HCT116 (cell line): ENCODE measurements around the gene NF2. TPM values are rescaled to one million over a fixed set of nuclear protein-coding genes. Genes with fewer than 3 reads are reported as not detected.

Experiments
- ATAC-seq: fragments of 200-7000 bp; cut with Tn5 transposase; 2 replicates; pipeline ENCODE4 v1.9.1; 2020; ENCODE audit warnings: mild to moderate bottlenecking, moderate library complexity
- BruUV-seq: library from RNA; stranded (reverse); fragments of 400-500 nt; replicated peaks from 2 replicates; lab custom pipeline; 2021; lab: Mats Ljungman, UMichigan
- CTCF ChIA-PET: fragments of 300-600 bp; sonication (Branson Sonifier 250); formaldehyde crosslinking; loops from one replicate; lab custom pipeline; 2021; ENCODE audit warnings: antibody characterized with exemption; lab: Charles Lee
- POLR2A ChIA-PET: fragments of 300-600, 350-600 bp; sonication (Branson Sonifier 250); formaldehyde crosslinking; loops from one replicate; lab custom pipeline; 2021; ENCODE audit warnings: antibody characterized with exemption; lab: Charles Lee
- RAD21 ChIA-PET, 2 experiments: fragments of 300-600 bp; sonication (Branson Sonifier 250); formaldehyde crosslinking; loops; one replicate each; lab custom pipeline; 2023; ENCODE audit warnings: low total read pairs in 2 of 2; ENCODE audit not compliant: uncharacterized antibody in 2 of 2, unreplicated experiment in 2 of 2, low non-redundant PET in 1 of 2; lab: Charles Lee
- DNase-seq: peaks from one replicate; pipeline ENCODE4 v3.0.0-alpha.2; 2010; ENCODE audit warnings: low read depth, low spot score
- H2AFZ ChIP-seq: fragments of 200-600 bp; shearing (Covaris generic), sonication (generic); 2 replicates; pipeline ENCODE4 v1.6.1; 2017; ENCODE audit warnings: low read depth, mixed run types, mixed read lengths, antibody characterized with exemption, low read length; ENCODE audit not compliant: poor library complexity, severe bottlenecking
- H3K27ac ChIP-seq: 2 replicates; pipeline ENCODE4 v1.5.1; 2012; ENCODE audit warnings: low read depth, low read length
- H3K27me3 ChIP-seq: fragments of 200-600 bp; sonication (generic); 2 replicates; pipeline ENCODE4 v1.6.1; 2016; ENCODE audit warnings: mixed run types, low read length, mixed read lengths; ENCODE audit not compliant: insufficient read depth
- H3K36me3 ChIP-seq, 2 experiments: fragments of 200-500 bp in 1 of 2; fragments of 200-600 bp in 1 of 2; sonication (Bioruptor generic) in 1 of 2; sonication (generic) in 1 of 2; 2 replicates each; pipeline versions ENCODE4 v1.5.1 to v1.6.1; 2014 to 2016; ENCODE audit warnings: low read length in 2 of 2, inconsistent platforms in 1 of 2, mixed read lengths in 1 of 2, mixed run types in 1 of 2; ENCODE audit not compliant: insufficient read depth in 2 of 2, control insufficient read depth in 1 of 2
- H3K4me1 ChIP-seq, 2 experiments: fragments of 200-600 bp in 1 of 2; sonication (generic) in 1 of 2; 2 replicates each; pipeline versions ENCODE4 v1.5.1 to v1.6.1; 2012 to 2017; ENCODE audit warnings: low read length in 2 of 2, inconsistent platforms in 1 of 2, mild to moderate bottlenecking in 1 of 2, mixed read lengths in 1 of 2, mixed run types in 1 of 2, moderate library complexity in 1 of 2; ENCODE audit not compliant: insufficient read depth in 2 of 2, control insufficient read depth in 1 of 2
- H3K4me2 ChIP-seq: fragments of 200-600 bp; sonication (generic); 2 replicates; pipeline ENCODE4 v1.6.1; 2017; ENCODE audit warnings: mixed run types, low read length, mixed read lengths
- H3K4me3 ChIP-seq, 2 experiments: fragments of 200-600 bp in 1 of 2; sonication (generic) in 1 of 2; replicated peaks in 1 of 2; 2 replicates each; pipeline ENCODE4 v1.5.1; 2011 to 2016; ENCODE audit warnings: low read length in 2 of 2, control low read depth in 1 of 2, low read depth in 1 of 2, mild to moderate bottlenecking in 1 of 2, mixed read lengths in 1 of 2, mixed run types in 1 of 2
- H3K79me2 ChIP-seq: fragments of 200-600 bp; sonication (generic); 2 replicates; pipeline ENCODE4 v1.6.1; 2017; ENCODE audit warnings: mild to moderate bottlenecking, mixed run types, low read length, moderate library complexity, mixed read lengths; ENCODE audit not compliant: insufficient read depth
- H3K9ac ChIP-seq: fragments of 200-600 bp; sonication (generic); 2 replicates; pipeline ENCODE4 v1.6.1; 2016; ENCODE audit warnings: low read length, mixed read lengths
- H3K9me2 ChIP-seq: fragments of 200-600 bp; sonication (generic), shearing (Covaris generic); 2 replicates; pipeline ENCODE4 v1.6.1; 2017; ENCODE audit warnings: mixed run types, mild to moderate bottlenecking, moderate library complexity; ENCODE audit not compliant: insufficient read depth
- H3K9me3 ChIP-seq, 2 experiments: fragments of 200-500 bp in 1 of 2; fragments of 200-600 bp in 1 of 2; sonication (Bioruptor generic) in 1 of 2; sonication (generic) in 1 of 2; 2 replicates each; pipeline ENCODE4 v1.6.1; 2014 to 2017; ENCODE audit warnings: low read length in 2 of 2, mixed read lengths in 2 of 2, inconsistent platforms in 1 of 2, low read depth in 1 of 2, mild to moderate bottlenecking in 1 of 2, mixed run types in 1 of 2, moderate library complexity in 1 of 2; ENCODE audit not compliant: control insufficient read depth in 1 of 2, insufficient read depth in 1 of 2
- H4K20me1 ChIP-seq: fragments of 200-600 bp; sonication (generic), shearing (Covaris generic); 2 replicates; pipeline ENCODE4 v1.6.1; 2017; ENCODE audit warnings: mixed run types, mild to moderate bottlenecking, moderate library complexity; ENCODE audit not compliant: insufficient read depth
- CBX3 ChIP-seq: IDR thresholded peaks from 2 replicates; pipeline ENCODE4 v1.6.1; 2012; ENCODE audit warnings: low read depth
- EGR1 ChIP-seq: IDR thresholded peaks from 2 replicates; pipeline ENCODE4 v1.6.1; 2012; ENCODE audit warnings: low read depth
- ELF1 ChIP-seq: IDR thresholded peaks from 2 replicates; pipeline ENCODE4 v1.6.1; 2012; ENCODE audit warnings: low read depth, borderline replicate concordance
- EZH2 ChIP-seq: fragments of 200-600 bp; sonication (generic); IDR thresholded peaks from 2 replicates; pipeline ENCODE4 v1.6.1; 2017; ENCODE audit warnings: antibody characterized with exemption, mixed run types
- EZH2phosphoT487 ChIP-seq: fragments of 200-600 bp; IDR thresholded peaks from 2 replicates; pipeline ENCODE4 v1.6.1; 2018; ENCODE audit warnings: antibody characterized with exemption, borderline replicate concordance
- FOSL1 ChIP-seq: IDR thresholded peaks from 2 replicates; pipeline ENCODE4 v1.6.1; 2012; ENCODE audit warnings: low read depth
- SIN3A ChIP-seq: IDR thresholded peaks from 2 replicates; pipeline ENCODE4 v1.6.1; 2012; ENCODE audit warnings: low read depth
- SP1 ChIP-seq: IDR thresholded peaks from 2 replicates; pipeline ENCODE4 v1.6.1; 2012; ENCODE audit warnings: low read depth
- SRF ChIP-seq: IDR thresholded peaks from 2 replicates; pipeline ENCODE4 v1.6.1; 2012; ENCODE audit warnings: low read depth
- ZFX ChIP-seq: fragments of 450-650 bp; IDR thresholded peaks from 2 replicates; pipeline ENCODE4 v1.6.1; 2017
- intact Hi-C: fragments of 100-400 bp; cut with micrococcal nuclease; formaldehyde crosslinking; loops from 2 replicates; pipeline ENCODE4 v1.10.0; 2022
- total RNA-seq: library from RNA; stranded (reverse); gene quantifications from one replicate; pipeline ENCODE4 v1.2.1, GENCODE V29; 2021; ENCODE audit not compliant: unreplicated experiment
- TF ChIP-seq, protein P1 (sequence below), 3 experiments: fragments of 200-600 bp in 1 of 3; sonication (generic) in 1 of 3; IDR thresholded peaks in 2 of 3; conservative IDR thresholded peaks in 1 of 3; 2 replicates each; pipeline ENCODE4 v1.5.1; 2012 to 2017; ENCODE audit warnings: low read depth in 2 of 3, low read length in 2 of 3, antibody characterized with exemption in 1 of 3, borderline replicate concordance in 1 of 3, control low read depth in 1 of 3, mild to moderate bottlenecking in 1 of 3, mixed read lengths in 1 of 3, mixed run types in 1 of 3, moderate library complexity in 1 of 3; ENCODE audit not compliant: insufficient read depth in 1 of 3
- TF ChIP-seq, protein P2 (sequence below): IDR thresholded peaks from 2 replicates; pipeline ENCODE4 v1.6.1; 2012
- TF ChIP-seq, protein P3 (sequence below): IDR thresholded peaks from 2 replicates; pipeline ENCODE4 v1.6.1; 2012

Gene NF2
- total RNA-seq, 1 experiment from 2014 or later = 70.2 TPM

DNA sequence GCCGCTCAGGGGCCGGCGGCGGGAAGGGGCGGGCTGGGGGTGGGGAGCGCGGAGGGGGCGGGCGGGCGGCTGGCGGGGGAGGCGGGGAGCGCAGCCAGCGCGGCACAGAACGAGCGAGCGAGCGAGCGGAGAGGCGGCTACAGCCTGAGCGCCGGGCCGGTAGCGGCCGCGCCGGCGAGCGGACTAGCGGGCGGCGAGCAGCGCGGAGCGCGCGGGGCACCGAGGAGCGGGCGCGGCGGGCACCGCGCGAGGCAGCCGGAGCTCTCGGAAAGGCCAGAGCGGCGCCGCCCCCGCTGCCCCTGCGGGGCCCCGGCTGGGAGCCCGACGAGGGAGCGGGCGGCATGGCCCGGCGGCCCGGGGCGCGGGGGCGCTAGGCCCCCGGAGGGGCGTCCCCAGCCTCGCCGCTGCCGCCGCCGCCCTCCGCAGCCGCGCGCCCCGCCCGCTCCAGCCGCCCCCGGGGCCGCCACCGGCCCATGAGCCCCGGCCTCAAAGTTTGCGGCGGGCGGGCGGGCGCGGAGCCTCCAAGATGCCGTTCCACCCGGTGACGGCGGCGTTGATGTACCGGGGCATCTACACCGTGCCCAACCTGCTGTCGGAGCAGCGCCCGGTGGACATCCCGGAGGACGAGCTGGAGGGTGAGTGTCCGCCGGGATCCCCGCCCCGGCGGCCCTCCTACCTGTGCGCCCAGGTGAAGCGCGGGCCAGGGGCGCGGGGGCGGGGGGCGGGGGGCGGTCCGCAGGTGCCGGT is 116.6 kb downstream of the NF2 start, which contains the start of gene CABP7:
Gene CABP7 (plus strand): TSS at position 105 of the 747 bp plus-strand sequence. CDS start 422 bp downstream, at position 527.
- ATAC-seq = no peak
- H2AFZ ChIP-seq = no peak within 1 kb of the TSS

More for the DNA sequence above, 116.6 kb downstream of the NF2 start, which contains the start of gene CABP7:
- H4K20me1 ChIP-seq = no peaks in the 10 kb centered on the region
- peaks cover 0 to 5% of the 10 kb centered on the region in 2 experiments; a peak in 2 of 4 replicates for H3K4me1 ChIP-seq
- RAD21 ChIA-PET = no interaction called here
- intact Hi-C loops = no loop called here
- no peaks in the 10 kb centered on the region for H3K36me3 ChIP-seq
- no peaks in the 10 kb centered on the region for H3K9me2 ChIP-seq
- POLR2A ChIA-PET = no interaction called here
- H3K9ac ChIP-seq = no peak within 1 kb of the TSS
- no TSS peak for BruUV-seq
- DNase-seq = no peak
- no peaks in the 10 kb centered on the region for H3K9me3 ChIP-seq
- CTCF ChIA-PET = no interaction called here
- no peaks in the 10 kb centered on the region for H3K79me2 ChIP-seq
- TF ChIP-seq FOSL1 (no peak), EZH2 (no peak), CBX3 (no peak), SIN3A (no peak), ZFX (no peak), ELF1 (no peak), EGR1 (no peak), SP1 (no peak), EZH2phosphoT487 (no peak), SRF (no peak)
- TF ChIP-seq, protein P1, sequence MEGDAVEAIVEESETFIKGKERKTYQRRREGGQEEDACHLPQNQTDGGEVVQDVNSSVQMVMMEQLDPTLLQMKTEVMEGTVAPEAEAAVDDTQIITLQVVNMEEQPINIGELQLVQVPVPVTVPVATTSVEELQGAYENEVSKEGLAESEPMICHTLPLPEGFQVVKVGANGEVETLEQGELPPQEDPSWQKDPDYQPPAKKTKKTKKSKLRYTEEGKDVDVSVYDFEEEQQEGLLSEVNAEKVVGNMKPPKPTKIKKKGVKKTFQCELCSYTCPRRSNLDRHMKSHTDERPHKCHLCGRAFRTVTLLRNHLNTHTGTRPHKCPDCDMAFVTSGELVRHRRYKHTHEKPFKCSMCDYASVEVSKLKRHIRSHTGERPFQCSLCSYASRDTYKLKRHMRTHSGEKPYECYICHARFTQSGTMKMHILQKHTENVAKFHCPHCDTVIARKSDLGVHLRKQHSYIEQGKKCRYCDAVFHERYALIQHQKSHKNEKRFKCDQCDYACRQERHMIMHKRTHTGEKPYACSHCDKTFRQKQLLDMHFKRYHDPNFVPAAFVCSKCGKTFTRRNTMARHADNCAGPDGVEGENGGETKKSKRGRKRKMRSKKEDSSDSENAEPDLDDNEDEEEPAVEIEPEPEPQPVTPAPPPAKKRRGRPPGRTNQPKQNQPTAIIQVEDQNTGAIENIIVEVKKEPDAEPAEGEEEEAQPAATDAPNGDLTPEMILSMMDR (IDR thresholded peaks at IDR 0.05 in 2 of 3, conservative IDR thresholded peaks at IDR 0.05 in 1 of 3; ENCODE audit: borderline replicate concordance in 1 of 3, insufficient read depth in 1 of 3, low read depth in 2 of 3, low read length in 2 of 3) = no peak
- TF ChIP-seq, protein P2, sequence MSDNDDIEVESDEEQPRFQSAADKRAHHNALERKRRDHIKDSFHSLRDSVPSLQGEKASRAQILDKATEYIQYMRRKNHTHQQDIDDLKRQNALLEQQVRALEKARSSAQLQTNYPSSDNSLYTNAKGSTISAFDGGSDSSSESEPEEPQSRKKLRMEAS = no peak
- TF ChIP-seq, protein P3, sequence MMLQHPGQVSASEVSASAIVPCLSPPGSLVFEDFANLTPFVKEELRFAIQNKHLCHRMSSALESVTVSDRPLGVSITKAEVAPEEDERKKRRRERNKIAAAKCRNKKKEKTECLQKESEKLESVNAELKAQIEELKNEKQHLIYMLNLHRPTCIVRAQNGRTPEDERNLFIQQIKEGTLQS = no peak
- H3K4me3 ChIP-seq = no peak within 1 kb of the TSS
- no peak within 1 kb of the TSS for H3K4me2 ChIP-seq
- H3K27ac ChIP-seq = no peak within 1 kb of the TSS
- H3K27me3 ChIP-seq = no peaks in the 10 kb centered on the region
